ENCODE results near the gene ZNF226. TPM values are rescaled to one million over a fixed set of nuclear protein-coding genes. Genes with fewer than 3 reads are reported as not detected.

Gene ZNF226
- total and polyA plus RNA-seq, 2 of the 4 experiments (the other 2 are of a cell fraction): 14.0 to 15.7 TPM

DNA sequence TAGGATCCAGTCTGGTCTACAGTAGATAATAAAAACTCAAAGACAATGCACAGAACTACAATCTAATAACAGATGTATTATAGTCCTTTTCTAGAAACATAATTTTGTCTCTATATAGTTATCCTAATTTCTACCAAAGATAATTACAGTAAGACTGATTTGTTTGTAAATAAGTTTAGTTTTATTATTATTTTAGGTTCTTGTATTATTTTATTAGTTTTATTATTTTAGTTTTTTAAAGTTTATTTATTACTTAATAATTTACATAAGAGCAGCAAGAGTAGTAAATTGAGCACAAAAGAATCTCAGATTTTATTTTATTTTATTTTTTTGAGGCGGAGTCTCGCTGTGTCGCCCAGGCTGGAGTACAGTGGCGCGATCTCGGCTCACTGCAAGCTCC is 25.1 kb downstream of the ZNF226 start:
- H3K14ac ChIP-seq (replicated peaks; ENCODE audit: low read depth, low read length): no peak overlapping the region
- no peak overlapping the region for H2BK20ac ChIP-seq (ENCODE audit: low read depth, low read length)
- no peaks in the 10 kb centered on the region for H3K9me1 ChIP-seq (ENCODE audit: insufficient read depth, low read length)
- H4K8ac ChIP-seq (ENCODE audit: low read depth in 2 of 2, low read length in 2 of 2): no peak overlapping the region
- no peak overlapping the region for H3K4me2 ChIP-seq (ENCODE audit: low read depth, low read length)
- no TSS peak for BruUV-seq (replicated peaks)
- H3K4me3 ChIP-seq (ENCODE audit: insufficient read depth, low read depth, low read length): no peak overlapping the region
- intact Hi-C loops (cut with micrococcal nuclease) (no loop called here), in situ Hi-C loops (cut with MboI; ENCODE audit: low sequenced_read_pairs) (no loop called here), dilution Hi-C loops (cut with HindIII; ENCODE audit: low sequenced_read_pairs, unreplicated experiment) (no loop called here)
- no peaks in the 10 kb centered on the region for H3K79me1 ChIP-seq (ENCODE audit: low read depth in 1 of 2, low read length in 2 of 2)
- H3K27ac ChIP-seq (ENCODE audit: insufficient read depth, low read length): no peak overlapping the region
- no peaks in the 10 kb centered on the region for H3K9me3 ChIP-seq (ENCODE audit: control insufficient read depth, insufficient read depth, low read length)
- no peak overlapping the region for H3K18ac ChIP-seq (ENCODE audit: low read depth, low read length)
- H2AFZ ChIP-seq (replicated peaks; ENCODE audit: low read length, poor library complexity): no peak overlapping the region
- H3K4ac ChIP-seq (ENCODE audit: low read depth, low read length): no peak overlapping the region
- H2AK9ac ChIP-seq (replicated peaks; ENCODE audit: low read depth, low read length, poor library complexity): no peak overlapping the region
- no peak overlapping the region for H4K91ac ChIP-seq (ENCODE audit: insufficient read depth, low read depth, low read length)
- TF ChIP-seq FOS (IDR thresholded peaks at IDR 0.05; ENCODE audit: low read depth, low read length): no peak
- TF ChIP-seq, protein P1, sequence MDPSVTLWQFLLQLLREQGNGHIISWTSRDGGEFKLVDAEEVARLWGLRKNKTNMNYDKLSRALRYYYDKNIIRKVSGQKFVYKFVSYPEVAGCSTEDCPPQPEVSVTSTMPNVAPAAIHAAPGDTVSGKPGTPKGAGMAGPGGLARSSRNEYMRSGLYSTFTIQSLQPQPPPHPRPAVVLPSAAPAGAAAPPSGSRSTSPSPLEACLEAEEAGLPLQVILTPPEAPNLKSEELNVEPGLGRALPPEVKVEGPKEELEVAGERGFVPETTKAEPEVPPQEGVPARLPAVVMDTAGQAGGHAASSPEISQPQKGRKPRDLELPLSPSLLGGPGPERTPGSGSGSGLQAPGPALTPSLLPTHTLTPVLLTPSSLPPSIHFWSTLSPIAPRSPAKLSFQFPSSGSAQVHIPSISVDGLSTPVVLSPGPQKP (IDR thresholded peaks at IDR 0.05; ENCODE audit: borderline replicate concordance, low read depth, low read length): no peak
- no peak for TF ChIP-seq SMC3 (IDR thresholded peaks at IDR 0.05; ENCODE audit: low read depth, low read length)
- no peak for TF ChIP-seq RFX5 (IDR thresholded peaks at IDR 0.05; ENCODE audit: low read depth, low read length)
- TF ChIP-seq, protein P2, sequence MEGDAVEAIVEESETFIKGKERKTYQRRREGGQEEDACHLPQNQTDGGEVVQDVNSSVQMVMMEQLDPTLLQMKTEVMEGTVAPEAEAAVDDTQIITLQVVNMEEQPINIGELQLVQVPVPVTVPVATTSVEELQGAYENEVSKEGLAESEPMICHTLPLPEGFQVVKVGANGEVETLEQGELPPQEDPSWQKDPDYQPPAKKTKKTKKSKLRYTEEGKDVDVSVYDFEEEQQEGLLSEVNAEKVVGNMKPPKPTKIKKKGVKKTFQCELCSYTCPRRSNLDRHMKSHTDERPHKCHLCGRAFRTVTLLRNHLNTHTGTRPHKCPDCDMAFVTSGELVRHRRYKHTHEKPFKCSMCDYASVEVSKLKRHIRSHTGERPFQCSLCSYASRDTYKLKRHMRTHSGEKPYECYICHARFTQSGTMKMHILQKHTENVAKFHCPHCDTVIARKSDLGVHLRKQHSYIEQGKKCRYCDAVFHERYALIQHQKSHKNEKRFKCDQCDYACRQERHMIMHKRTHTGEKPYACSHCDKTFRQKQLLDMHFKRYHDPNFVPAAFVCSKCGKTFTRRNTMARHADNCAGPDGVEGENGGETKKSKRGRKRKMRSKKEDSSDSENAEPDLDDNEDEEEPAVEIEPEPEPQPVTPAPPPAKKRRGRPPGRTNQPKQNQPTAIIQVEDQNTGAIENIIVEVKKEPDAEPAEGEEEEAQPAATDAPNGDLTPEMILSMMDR (conservative IDR thresholded peaks at IDR 0.05; ENCODE audit: low read depth, low read length): no peak
- TF ChIP-seq CHD1 (IDR thresholded peaks at IDR 0.05; ENCODE audit: low read depth, low read length): no peak
- no peak for TF ChIP-seq NFE2L2 (IDR thresholded peaks at IDR 0.05; ENCODE audit: low read depth, low read length)
- no peak overlapping the region for H3K9ac ChIP-seq (ENCODE audit: low read depth, low read length)
- H3K27me3 ChIP-seq (ENCODE audit: control insufficient read depth, insufficient read depth, low read length): no peaks in the 10 kb centered on the region
- no peaks in the 10 kb centered on the region for H3K36me3 ChIP-seq (ENCODE audit: control insufficient read depth, insufficient read depth, low read length)
- ATAC-seq (ENCODE audit: low read depth) (no peak), DNase-seq (no peak)
- H4K20me1 ChIP-seq (ENCODE audit: insufficient read depth, low read length): no peaks in the 10 kb centered on the region
- no peak overlapping the region for H3K56ac ChIP-seq (ENCODE audit: extremely low read depth, insufficient read depth, low read length)
- ChIA-PET CTCF (no interaction called here), POLR2A (ENCODE audit: unreplicated experiment) (no interaction called here)
- no peak overlapping the region for H2AK5ac ChIP-seq (ENCODE audit: low read depth, low read length)
- H3K4me1 ChIP-seq (ENCODE audit: control insufficient read depth, insufficient read depth, low read length): no peaks in the 10 kb centered on the region
- H3K23ac ChIP-seq (ENCODE audit: low read depth, low read length): no peak overlapping the region
- no CpG with 5 or more reads among the region's 6 CpGs for WGBS, 2 experiments (ENCODE audit: extremely low coverage in 2 of 2, insufficient read length in 1 of 2)
- no peak overlapping the region for H2BK15ac ChIP-seq (ENCODE audit: low read depth, low read length)
- no peak overlapping the region for H4K5ac ChIP-seq (ENCODE audit: low read depth, low read length)
- no peak overlapping the region for H2BK120ac ChIP-seq (ENCODE audit: low read depth, low read length)
- no peak overlapping the region for H2BK5ac ChIP-seq (ENCODE audit: low read depth, low read length, poor library complexity, severe bottlenecking)
